Measurements from ENCODE around the gene IRX1. TPM values are rescaled to one million over a fixed set of nuclear protein-coding genes. Genes with fewer than 3 reads are reported as not detected.

IRX1 gene
- total RNA-seq, 4 donors from 2014 or later, result not detected

DNA sequence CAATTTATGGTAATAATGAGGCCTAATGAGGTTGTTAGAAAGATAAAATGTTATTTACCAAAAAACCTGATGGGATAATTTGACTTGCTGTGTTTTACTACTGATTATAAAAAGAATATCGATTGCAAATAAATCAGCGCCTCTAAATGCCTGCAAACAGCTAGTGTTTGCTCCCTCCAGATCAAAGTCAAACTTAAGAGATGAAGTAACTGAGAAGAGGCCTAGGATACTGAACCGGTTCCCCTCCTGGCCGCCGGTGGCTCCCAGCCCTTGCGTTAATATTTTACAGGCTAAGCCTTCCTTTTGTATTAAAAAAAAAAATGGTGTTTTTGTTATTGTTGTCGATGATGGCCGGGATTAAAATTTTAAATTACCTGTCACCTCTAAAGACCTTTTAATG is 2.6 kb downstream of the IRX1 start:
- intact Hi-C loops (cut with DNase I; ENCODE audit: low total_unique reads), result no loop called here
- no peak for DNase-seq
- Histone ChIP-seq H3K9me3 (no peaks in the 10 kb centered on the region), H3K4me3 (no peak overlapping the region), H3K4me1 (peaks cover 0 to 11% of the 10 kb centered on the region in 2 donors), H3K27me3 (peaks cover 0 to 78% of the 10 kb centered on the region in 2 donors), H3K27ac (no peak overlapping the region), H3K36me3 (no peaks in the 10 kb centered on the region)
- TF ChIP-seq POLR2A (IDR thresholded peaks at IDR 0.05), result no peak
- TF ChIP-seq, protein P1, sequence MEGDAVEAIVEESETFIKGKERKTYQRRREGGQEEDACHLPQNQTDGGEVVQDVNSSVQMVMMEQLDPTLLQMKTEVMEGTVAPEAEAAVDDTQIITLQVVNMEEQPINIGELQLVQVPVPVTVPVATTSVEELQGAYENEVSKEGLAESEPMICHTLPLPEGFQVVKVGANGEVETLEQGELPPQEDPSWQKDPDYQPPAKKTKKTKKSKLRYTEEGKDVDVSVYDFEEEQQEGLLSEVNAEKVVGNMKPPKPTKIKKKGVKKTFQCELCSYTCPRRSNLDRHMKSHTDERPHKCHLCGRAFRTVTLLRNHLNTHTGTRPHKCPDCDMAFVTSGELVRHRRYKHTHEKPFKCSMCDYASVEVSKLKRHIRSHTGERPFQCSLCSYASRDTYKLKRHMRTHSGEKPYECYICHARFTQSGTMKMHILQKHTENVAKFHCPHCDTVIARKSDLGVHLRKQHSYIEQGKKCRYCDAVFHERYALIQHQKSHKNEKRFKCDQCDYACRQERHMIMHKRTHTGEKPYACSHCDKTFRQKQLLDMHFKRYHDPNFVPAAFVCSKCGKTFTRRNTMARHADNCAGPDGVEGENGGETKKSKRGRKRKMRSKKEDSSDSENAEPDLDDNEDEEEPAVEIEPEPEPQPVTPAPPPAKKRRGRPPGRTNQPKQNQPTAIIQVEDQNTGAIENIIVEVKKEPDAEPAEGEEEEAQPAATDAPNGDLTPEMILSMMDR (IDR thresholded peaks at IDR 0.05), result no peak

DNA sequence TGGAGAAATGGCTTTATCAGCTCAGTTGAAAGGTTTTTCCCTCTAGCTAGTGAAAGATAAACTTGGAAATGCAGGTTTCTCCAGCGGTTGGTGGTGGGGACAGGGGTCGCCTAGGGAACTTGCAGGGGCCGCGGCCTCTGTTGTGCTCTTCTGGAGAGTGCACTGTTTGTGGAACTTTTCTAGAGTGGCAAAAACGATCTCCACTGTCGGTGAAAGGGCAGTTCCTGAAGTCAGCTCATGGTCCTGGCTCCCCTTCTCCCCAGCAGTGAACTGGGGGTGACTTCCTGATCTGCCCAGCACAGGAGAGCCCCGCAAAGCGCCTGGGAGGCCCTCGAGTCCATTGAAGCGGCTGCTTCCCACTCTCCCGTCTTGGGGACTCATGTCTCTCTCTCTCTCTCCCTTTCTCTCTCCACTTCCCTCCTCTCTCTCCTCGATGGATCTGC is 3.2 kb downstream of the IRX1 start:
- intact Hi-C loops (cut with DNase I; ENCODE audit: low total_unique reads), result no loop called here
- no peak for DNase-seq
- Histone ChIP-seq H3K9me3 (no peaks in the 10 kb centered on the region), H3K4me3 (no peak overlapping the region), H3K4me1 (peaks cover 0 to 11% of the 10 kb centered on the region in 2 donors), H3K36me3 (no peaks in the 10 kb centered on the region), H3K27me3 (peaks cover 0 to 76% of the 10 kb centered on the region in 2 donors), H3K27ac (no peak overlapping the region)
- TF ChIP-seq, protein P1 (IDR thresholded peaks at IDR 0.05), result no peak
- TF ChIP-seq POLR2A (IDR thresholded peaks at IDR 0.05), result no peak

DNA sequence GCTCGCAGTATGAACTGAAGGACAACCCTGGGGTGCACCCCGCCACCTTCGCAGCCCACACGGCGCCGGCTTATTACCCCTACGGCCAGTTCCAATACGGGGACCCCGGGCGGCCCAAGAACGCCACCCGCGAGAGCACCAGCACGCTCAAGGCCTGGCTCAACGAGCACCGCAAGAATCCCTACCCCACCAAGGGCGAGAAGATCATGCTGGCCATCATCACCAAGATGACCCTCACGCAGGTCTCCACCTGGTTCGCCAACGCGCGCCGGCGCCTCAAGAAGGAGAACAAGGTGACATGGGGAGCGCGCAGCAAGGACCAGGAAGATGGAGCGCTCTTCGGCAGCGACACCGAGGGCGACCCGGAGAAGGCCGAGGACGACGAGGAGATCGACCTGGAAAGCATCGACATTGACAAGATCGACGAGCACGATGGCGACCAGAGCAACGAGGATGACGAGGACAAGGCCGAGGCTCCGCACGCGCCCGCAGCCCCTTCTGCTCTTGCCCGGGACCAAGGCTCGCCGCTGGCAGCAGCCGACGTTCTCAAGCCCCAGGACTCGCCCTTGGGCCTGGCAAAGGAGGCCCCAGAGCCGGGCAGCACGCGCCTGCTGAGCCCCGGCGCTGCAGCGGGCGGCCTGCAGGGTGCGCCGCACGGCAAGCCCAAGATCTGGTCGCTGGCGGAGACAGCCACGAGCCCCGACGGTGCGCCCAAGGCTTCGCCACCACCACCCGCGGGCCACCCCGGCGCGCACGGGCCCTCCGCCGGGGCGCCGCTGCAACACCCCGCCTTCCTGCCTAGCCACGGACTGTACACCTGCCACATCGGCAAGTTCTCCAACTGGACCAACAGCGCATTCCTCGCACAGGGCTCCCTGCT is 3.8 kb downstream of the IRX1 start:
- Histone ChIP-seq H3K36me3 (no peaks in the 10 kb centered on the region), H3K27ac (no peak overlapping the region), H3K4me1 (peaks cover 0 to 7% of the 10 kb centered on the region in 2 donors), H3K27me3 (peaks cover 0 to 69% of the 10 kb centered on the region in 2 donors), H3K9me3 (no peaks in the 10 kb centered on the region), H3K4me3 (no peak overlapping the region)
- no peak for TF ChIP-seq POLR2A (IDR thresholded peaks at IDR 0.05)
- TF ChIP-seq, protein P1 (IDR thresholded peaks at IDR 0.05), result no peak
- intact Hi-C loops (cut with DNase I; ENCODE audit: low total_unique reads), result no loop called here
- no peak for DNase-seq

DNA sequence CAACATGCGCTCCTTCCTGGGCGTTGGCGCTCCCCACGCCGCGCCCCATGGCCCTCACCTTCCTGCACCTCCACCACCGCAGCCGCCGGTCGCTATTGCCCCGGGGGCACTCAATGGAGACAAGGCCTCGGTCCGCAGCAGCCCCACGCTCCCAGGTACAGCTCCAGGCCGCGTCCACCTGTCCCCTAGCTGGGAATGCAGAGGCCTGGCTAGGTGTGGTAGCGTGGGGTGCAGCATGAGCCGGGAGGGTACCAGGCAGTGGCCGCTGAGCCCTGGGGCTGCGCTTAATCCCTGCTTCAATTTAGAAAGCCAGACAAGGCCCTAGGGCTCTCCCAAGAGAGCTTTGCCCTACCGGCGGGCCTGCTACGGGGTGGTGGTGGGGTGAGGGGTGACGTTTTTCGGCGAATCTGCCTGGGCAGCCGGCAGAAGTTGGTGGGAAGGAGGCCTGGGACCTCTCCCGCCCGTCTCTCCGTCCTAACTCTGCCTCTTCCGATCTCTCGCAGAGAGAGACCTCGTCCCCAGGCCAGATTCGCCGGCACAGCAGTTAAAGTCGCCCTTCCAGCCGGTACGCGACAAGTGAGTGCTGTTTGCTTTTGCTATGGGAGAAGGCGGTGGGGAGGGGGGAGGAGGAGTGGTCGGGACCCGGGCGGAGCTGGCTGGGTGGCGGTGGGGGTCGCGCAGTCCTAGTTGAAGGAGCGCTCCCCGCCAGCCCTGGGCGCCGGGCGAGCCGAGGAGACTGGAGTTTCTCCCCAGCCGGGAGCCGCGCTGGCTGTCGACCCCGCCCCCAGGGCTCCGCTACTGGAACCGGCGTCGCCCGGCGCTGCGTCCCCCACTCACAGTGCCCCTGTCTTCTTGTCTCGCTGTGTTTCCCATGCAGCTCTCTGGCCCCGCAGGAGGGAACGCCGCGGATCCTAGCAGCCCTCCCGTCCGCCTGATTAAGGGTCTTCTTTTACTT is 4.8 kb downstream of the IRX1 start:
- H3K27ac ChIP-seq, result no peak overlapping the region
- H3K4me3 ChIP-seq, result no peak overlapping the region
- DNase-seq, result no peak
- intact Hi-C loops (cut with DNase I; ENCODE audit: low total_unique reads), result no loop called here
- no peaks in the 10 kb centered on the region for H3K4me1 ChIP-seq
- TF ChIP-seq POLR2A (IDR thresholded peaks at IDR 0.05), result no peak
- TF ChIP-seq, protein P1 (IDR thresholded peaks at IDR 0.05), result no peak
- no peaks in the 10 kb centered on the region for H3K36me3 ChIP-seq
- H3K9me3 ChIP-seq, result no peaks in the 10 kb centered on the region
- H3K27me3 ChIP-seq, result peaks cover 0 to 60% of the 10 kb centered on the region in 2 donors
